C4-2B (cell line): ENCODE results near the gene ARIH2.

Source experiments
- H3K27ac ChIP-seq: fragments of 450-650 bp; 2 replicates; pipeline ENCODE4 v1.5.1; 2017
- ZFX ChIP-seq: fragments of 450-650 bp; IDR thresholded peaks from 2 replicates; pipeline ENCODE4 v1.6.1; 2017
- TF ChIP-seq, protein P1 (sequence below): fragments of 450-650 bp; conservative IDR thresholded peaks from 2 replicates; pipeline ENCODE4 v1.5.1; 2017; ENCODE audit warnings: mild to moderate bottlenecking

The ARIH2 gene

DNA sequence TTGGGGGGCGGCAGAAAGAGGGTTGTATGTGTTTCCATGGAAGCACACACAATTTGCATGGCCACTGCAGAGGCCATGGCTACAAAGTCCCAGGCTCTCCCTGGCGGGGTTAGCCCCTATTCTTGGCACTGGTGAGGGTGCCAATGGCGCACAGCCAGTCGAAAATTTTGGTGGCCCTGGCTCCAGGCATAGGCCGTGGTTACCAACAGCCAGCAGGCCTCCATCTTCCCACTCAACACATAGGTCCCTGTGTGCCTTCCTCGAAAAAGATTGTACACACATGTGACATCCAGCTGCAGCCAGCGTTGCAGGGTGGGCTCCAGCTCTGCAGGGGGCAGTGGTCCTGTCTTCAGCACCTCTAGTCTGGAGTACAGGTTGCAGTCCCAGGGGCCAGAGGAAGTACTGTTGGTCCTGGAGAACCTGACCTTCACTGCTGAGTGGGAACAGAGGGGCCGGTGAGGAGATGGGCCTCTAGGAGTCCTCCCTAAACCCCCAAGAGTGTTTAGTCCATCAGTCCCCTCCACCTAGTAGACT is 78.5 kb downstream of the ARIH2 start:
- TF ChIP-seq, protein P1, sequence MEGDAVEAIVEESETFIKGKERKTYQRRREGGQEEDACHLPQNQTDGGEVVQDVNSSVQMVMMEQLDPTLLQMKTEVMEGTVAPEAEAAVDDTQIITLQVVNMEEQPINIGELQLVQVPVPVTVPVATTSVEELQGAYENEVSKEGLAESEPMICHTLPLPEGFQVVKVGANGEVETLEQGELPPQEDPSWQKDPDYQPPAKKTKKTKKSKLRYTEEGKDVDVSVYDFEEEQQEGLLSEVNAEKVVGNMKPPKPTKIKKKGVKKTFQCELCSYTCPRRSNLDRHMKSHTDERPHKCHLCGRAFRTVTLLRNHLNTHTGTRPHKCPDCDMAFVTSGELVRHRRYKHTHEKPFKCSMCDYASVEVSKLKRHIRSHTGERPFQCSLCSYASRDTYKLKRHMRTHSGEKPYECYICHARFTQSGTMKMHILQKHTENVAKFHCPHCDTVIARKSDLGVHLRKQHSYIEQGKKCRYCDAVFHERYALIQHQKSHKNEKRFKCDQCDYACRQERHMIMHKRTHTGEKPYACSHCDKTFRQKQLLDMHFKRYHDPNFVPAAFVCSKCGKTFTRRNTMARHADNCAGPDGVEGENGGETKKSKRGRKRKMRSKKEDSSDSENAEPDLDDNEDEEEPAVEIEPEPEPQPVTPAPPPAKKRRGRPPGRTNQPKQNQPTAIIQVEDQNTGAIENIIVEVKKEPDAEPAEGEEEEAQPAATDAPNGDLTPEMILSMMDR: no peak
- no peak for TF ChIP-seq ZFX

DNA sequence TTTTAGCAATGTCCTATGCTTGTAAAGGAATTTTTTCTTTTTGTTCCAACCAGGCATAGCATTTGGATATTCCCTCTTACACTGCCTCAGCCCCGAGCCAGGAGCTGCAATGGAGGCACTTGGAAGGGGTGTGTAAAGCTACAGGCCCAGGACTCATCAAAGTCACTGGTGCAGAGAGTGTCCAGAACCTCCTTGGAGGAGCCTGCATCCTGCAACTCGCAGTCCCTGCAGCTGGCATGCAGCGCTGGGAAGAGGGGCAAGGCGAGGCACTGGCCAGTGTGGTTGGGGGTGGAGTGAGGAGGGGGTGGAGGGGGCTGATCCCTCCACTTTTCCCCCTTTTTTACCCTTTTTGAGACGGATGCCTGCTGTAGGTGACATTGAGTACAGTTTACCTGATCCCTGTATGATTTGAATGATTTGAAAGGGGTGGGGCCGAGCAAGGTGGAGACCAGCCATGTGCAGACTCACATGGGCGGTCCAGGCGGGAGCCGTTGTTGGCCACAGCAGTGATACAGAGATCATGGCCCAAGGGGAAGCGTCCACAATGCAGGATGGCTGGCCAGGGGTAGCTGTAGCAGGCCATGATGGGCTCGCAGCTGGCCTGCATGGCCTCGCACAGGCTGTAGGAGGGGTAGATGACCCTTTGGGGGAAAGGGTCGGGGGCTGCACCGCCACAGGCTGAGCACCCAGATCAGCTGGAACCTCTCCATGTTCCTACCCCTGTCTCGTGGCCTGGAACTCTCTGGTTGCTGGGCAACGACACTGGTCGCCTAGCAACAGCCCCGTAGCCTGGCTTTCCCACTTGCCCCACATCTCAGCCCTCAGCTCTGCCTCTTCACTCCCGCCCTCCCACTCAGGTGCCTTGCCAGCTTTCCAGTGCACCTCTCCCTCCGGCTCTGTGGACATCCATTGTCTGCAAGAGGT is 79.3 kb downstream of the ARIH2 start:
- TF ChIP-seq, protein P1: no peak
- TF ChIP-seq ZFX: no peak
- H3K27ac ChIP-seq: no peak overlapping the region

More for the DNA sequence above, 78.5 kb downstream of the ARIH2 start:
- H3K27ac ChIP-seq: no peak overlapping the region

DNA sequence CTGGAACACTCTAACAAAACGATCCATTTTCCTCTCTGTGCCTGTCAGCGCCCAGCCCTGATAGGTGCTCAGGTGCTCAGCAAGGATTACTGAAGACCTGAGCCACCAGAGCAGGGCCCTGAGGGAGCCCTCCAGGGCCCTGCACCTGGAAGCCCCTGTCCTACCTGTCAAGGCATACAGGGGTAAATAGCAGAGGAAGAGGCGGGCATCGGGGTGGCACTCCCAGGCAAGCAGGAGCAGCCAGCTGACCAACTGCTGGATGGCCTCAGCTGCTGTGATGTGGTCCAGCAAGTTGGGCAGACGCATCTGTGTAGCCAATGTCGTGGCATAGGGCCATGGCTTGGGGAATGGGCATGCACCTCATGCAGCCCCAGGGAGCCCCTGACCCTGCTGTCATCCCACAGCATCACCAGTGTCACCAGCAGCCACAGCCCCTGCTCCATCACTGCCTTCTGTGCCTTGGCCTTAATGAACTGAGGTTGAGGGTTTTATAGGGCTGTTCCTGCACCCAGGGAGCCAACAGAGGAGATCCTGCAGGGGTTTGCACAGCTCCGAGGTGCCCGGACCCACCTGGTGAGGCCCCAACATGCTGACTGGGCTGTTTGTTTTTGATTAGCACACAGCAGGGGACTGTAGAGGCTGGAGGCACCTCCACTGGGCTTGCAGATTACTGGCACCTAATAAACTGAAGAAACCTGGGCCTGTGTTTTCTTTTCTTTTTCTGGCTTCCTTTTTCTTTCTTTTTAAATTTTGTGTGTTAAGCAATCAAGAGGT is 80.6 kb downstream of the ARIH2 start:
- H3K27ac ChIP-seq: no peak overlapping the region
- no peak for TF ChIP-seq ZFX
- TF ChIP-seq, protein P1: no peak

DNA sequence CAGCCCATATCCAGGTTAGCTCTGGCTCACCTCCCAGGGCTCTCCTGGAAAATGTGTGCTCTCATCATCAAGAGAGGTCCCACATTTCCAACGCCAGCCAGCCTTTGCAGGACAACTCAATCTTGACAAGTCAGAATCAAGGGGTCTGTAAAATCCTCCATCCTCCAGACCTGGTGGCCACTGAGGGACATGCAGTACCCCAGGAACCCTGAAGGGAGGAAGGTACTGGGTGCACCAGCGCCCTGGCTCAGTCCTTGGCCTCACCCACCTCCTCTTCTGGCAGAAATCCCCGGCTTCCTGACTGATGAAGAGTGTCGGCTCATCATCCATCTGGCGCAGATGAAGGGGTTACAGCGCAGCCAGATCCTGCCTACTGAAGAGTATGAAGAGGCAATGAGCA is 82.5 kb downstream of the ARIH2 start:
- TF ChIP-seq, protein P1: no peak
- no peak for TF ChIP-seq ZFX
- no peak overlapping the region for H3K27ac ChIP-seq

DNA sequence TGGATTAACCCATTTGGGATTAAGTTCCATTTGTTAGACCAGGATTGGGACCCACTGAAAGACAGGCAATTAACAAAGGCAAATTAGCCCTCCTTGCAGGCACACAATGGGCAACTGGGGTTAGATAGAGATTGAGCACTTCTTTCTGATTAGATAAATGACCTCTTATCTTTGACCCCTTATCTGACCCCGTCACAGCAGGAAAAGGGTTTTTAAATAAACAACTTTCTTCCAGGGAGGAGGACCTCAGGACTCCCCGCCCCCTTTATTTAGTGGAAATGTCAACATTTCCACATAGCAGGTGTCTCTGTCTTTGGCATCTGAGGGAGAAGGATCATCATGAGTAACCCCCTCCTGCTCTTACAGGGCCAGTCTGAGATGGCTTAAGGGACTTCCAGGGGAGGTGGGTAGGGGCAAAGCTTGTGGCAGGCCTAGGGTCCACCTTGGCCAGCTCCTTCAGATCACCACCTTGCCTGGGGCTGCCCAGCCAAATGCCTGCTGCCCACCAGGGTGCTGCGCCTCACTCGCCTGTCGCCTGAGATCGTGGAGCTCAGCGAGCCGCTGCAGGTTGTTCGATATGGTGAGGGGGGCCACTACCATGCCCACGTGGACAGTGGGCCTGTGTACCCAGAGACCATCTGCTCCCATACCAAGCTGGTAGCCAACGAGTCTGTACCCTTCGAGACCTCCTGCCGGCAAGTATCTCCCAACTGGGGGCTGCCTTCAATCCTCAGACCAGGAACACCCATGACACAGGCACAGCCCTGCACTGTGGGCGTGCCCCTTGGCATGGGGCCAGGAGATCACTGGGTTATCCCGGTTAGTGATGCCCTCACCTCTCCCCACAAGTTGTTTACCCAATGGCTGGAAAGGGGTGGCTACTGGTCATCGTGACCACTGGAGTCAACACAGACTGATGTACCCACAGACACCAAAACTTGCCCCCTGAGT is 86.0 kb downstream of the ARIH2 start:
- H3K27ac ChIP-seq: no peak overlapping the region
- TF ChIP-seq, protein P1: no peak
- no peak for TF ChIP-seq ZFX

DNA sequence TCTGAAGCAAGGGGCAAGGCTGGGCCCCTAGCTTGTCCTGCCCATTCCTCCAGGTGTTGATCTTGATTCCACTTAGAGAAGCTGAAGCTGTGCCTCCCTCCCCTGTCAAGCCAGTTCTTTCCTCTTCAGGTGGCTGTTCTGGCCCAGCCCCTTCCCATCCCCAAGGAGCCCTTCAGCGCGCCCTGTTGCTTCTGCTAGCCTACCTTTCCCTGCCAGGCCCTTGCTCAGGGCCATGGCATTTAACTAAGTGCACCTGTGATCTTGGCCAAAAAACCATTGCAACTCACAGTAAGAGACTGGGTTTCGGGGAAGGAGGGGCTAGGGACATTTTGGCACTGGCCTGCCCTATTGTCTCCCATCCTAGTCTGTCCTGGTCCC is 86.7 kb downstream of the ARIH2 start:
- H3K27ac ChIP-seq: no peak overlapping the region; the same call in 1 of the 2 replicates
- no peak for TF ChIP-seq ZFX
- TF ChIP-seq, protein P1: no peak
